ENCODE data around the gene CALD1.

Gene CALD1

GRCh38 chr7:134852625-134853024 lies 73.2 kb downstream of the CALD1 start:
- TF ChIP-seq CTCF (conservative IDR thresholded peaks at IDR 0.05; ENCODE audit: low read length) = no peak
- no peak overlapping the region for H3K4me3 ChIP-seq (ENCODE audit: low read length)
- DNase-seq (ENCODE audit: low read depth) = peak; percentile 27

DNA sequence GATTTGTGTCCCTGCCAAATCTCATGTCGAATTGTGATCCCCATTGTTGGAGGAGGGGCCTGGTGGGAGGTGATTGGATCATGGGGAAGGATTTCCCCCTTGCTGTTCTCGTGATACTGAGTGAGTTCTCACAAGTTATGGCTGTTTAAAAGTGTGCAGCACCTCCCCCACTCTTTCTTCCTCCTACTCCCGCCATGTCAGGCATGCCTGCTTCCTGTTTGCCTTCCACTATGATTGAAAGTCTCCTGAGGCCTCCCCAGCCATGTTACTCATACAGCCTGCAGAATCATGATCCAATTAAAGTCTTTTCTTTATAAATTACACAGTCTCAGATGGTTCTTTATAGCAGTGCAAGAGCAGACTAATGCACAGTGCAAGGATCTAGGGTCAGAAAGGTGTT lies 75.4 kb downstream of the CALD1 start:
- peak; percentile 48 for DNase-seq (ENCODE audit: low read depth)
- no peak for TF ChIP-seq CTCF (conservative IDR thresholded peaks at IDR 0.05; ENCODE audit: low read length)
- H3K4me3 ChIP-seq (ENCODE audit: low read length) = no peak overlapping the region

DNA sequence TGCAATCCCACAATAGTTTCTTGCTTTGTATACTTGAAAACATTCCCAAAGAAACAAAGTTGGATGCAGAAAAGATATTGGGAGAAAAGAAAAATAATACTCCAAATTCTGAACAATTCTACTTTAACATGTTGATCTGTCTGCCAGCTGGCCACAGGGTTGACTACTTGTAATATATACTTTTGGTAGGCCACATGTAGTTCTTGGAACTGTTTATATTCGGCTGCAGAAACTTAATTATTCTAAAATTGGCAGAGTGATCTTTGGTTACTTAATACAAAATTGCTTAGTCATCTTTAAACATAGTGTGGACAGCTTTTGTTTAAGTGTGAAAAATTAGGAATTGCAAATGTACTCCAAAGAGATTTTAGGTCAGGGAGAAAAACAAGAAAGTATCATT lies 76.0 kb downstream of the CALD1 start:
- TF ChIP-seq CTCF (conservative IDR thresholded peaks at IDR 0.05; ENCODE audit: low read length) = no peak
- DNase-seq (ENCODE audit: low read depth) = peak; percentile 73
- no peak overlapping the region for H3K4me3 ChIP-seq (ENCODE audit: low read length)

GRCh38 chr7:134856091-134856490 lies 76.7 kb downstream of the CALD1 start:
- TF ChIP-seq CTCF (conservative IDR thresholded peaks at IDR 0.05; ENCODE audit: low read length) = no peak
- DNase-seq (ENCODE audit: low read depth) = peak; percentile 86

DNA sequence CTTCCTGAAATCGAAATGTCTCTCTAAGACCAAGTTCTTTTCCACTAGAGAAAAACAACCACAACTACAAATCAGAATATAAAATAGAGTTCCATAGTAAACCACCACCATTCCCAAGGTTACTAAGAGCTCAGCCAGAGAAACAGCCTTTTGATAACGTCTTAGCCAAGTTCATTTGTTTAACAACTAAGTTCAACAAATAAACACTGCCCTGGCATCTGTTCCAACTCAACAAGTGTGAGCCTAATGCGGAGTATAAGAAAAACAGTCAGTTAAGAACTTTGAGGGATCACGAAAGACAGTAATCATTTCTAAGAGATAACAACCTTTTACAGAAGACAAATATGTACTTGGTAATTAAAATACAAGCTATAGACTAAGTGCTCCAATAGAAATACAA lies 77.3 kb downstream of the CALD1 start:
- peak; percentile 43 for DNase-seq (ENCODE audit: low read depth)
- TF ChIP-seq CTCF (conservative IDR thresholded peaks at IDR 0.05; ENCODE audit: low read length) = no peak
- no peak overlapping the region for H3K4me3 ChIP-seq (ENCODE audit: low read length)

More at GRCh38 chr7:134856091-134856490, 76.7 kb downstream of the CALD1 start:
- H3K4me3 ChIP-seq (ENCODE audit: low read length) = no peak overlapping the region; the same call in 1 of the 2 replicates

DNA sequence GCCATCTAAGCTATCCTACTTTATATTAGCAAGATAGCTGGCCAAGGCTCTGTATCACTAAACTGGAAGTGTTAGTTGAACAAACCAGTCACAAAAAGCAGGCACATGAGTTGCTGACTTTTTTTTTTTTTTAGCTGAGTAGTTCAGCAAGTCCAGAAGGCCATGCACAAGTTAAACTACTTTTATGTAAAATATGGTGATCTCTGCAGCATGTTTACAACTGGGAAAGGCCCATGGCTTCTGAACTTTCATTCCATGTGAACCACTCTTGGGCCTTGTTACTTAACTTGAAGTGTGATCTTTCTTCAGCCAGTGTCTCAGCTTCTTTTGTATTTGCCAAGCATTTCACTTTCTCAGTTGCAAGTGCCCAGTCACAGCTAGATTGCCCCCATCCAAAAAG lies 78.5 kb downstream of the CALD1 start:
- no peak for TF ChIP-seq CTCF (conservative IDR thresholded peaks at IDR 0.05; ENCODE audit: low read length)
- H3K4me3 ChIP-seq (ENCODE audit: low read length) = no peak overlapping the region
- DNase-seq (ENCODE audit: low read depth) = no peak

DNA sequence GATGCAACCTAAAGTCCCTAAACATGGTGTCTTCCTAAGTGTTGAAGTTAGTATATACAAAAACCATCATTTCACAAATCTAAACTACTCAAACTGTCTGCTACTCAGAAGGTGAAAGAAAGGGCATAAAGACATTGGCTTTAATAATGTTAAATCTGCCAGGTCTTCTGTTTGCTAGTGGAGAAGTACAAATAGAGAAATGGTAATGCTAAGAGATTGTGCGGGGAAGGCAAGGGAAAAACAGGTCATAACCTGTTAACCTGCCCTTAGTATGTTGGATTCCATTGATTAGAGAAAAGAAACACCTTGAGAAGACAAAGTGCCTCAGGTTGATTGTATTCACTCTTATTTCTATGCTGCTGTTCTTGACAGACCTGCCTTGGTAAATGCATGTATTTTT lies 80.3 kb downstream of the CALD1 start:
- TF ChIP-seq CTCF (conservative IDR thresholded peaks at IDR 0.05; ENCODE audit: low read length) = no peak
- H3K4me3 ChIP-seq (ENCODE audit: low read length) = no peak overlapping the region
- no peak for DNase-seq (ENCODE audit: low read depth)
